SK-N-SH (cell line): ENCODE results near the gene PODNL1. TPM values are rescaled to one million over a fixed set of nuclear protein-coding genes. Genes with fewer than 3 reads are reported as not detected.

Experiments
- CTCF ChIA-PET: fragments of 300-600, 350-600 bp; formaldehyde crosslinking; extraction: SDS; loops from one replicate; lab custom pipeline; 2021; lab: Yijun Ruan, JAX
- POLR2A ChIA-PET: fragments of 350-600 bp; sonication (Branson Sonifier 250); formaldehyde crosslinking; extraction: SDS; loops from one replicate; lab custom pipeline; 2020; ENCODE audit warnings: antibody characterized with exemption, inconsistent platforms; lab: Yijun Ruan, JAX
- DNase-seq: peaks from one replicate; pipeline ENCODE4 v3.0.0; 2012
- H2AFZ ChIP-seq: fragments of 200-600 bp; sonication (generic); 2 replicates; pipeline ENCODE4 v1.8.1; 2016; ENCODE audit warnings: antibody characterized with exemption, mild to moderate bottlenecking, low read depth
- H3F3A ChIP-seq: fragments of 200-600 bp; sonication (generic); replicated peaks from 2 replicates; pipeline ENCODE3; 2016; ENCODE audit warnings: antibody characterized with exemption, mild to moderate bottlenecking; ENCODE audit not compliant: insufficient read depth
- H3K27ac ChIP-seq, 2 experiments: fragments of 200-500 bp in 1 of 2; fragments of 200-600 bp in 1 of 2; sonication (Bioruptor generic) in 1 of 2; sonication (generic), shearing (Covaris generic) in 1 of 2; 2 replicates each; pipeline versions ENCODE4 v1.5.1 to v1.6.1; 2014 to 2016; ENCODE audit warnings: low read depth in 2 of 2, inconsistent platforms in 1 of 2, low read length in 1 of 2, mild to moderate bottlenecking in 1 of 2, mixed read lengths in 1 of 2
- H3K27me3 ChIP-seq: fragments of 200-600 bp; sonication (generic), shearing (Covaris generic); 2 replicates; pipeline ENCODE4 v1.6.1; 2016; ENCODE audit warnings: mixed run types; ENCODE audit not compliant: insufficient read depth
- H3K36me3 ChIP-seq, 2 experiments: fragments of 200-500 bp in 1 of 2; fragments of 200-600 bp in 1 of 2; sonication (Bioruptor generic) in 1 of 2; sonication (generic) in 1 of 2; replicated peaks in 1 of 2; 2 replicates each; pipeline versions ENCODE3 to v1.5.1; 2014 to 2016; ENCODE audit warnings: low read length in 1 of 2, mild to moderate bottlenecking in 1 of 2; ENCODE audit not compliant: insufficient read depth in 2 of 2, control insufficient read depth in 1 of 2
- H3K4me1 ChIP-seq, 2 experiments: fragments of 200-500 bp in 1 of 2; fragments of 200-600 bp in 1 of 2; sonication (Bioruptor generic) in 1 of 2; sonication (generic), shearing (Covaris generic) in 1 of 2; 2 replicates each; pipeline versions ENCODE4 v1.5.1 to v1.6.1; 2014 to 2016; ENCODE audit warnings: low read depth in 1 of 2, low read length in 1 of 2, mixed run types in 1 of 2; ENCODE audit not compliant: insufficient read depth in 2 of 2, control insufficient read depth in 1 of 2
- H3K4me2 ChIP-seq: fragments of 200-600 bp; sonication (generic), shearing (Covaris generic); 2 replicates; pipeline ENCODE4 v1.6.1; 2017; ENCODE audit warnings: mixed run types
- H3K4me3 ChIP-seq, 2 experiments: fragments of 200-500 bp in 1 of 2; fragments of 200-600 bp in 1 of 2; sonication (Bioruptor generic) in 1 of 2; sonication (generic), shearing (Covaris generic) in 1 of 2; 2 replicates each; pipeline versions ENCODE4 v1.5.1 to v1.8.1; 2014 to 2016; ENCODE audit warnings: low read depth in 2 of 2, inconsistent platforms in 1 of 2, low read length in 1 of 2, mild to moderate bottlenecking in 1 of 2, mixed read lengths in 1 of 2, moderate library complexity in 1 of 2
- H3K79me2 ChIP-seq: fragments of 200-600 bp; sonication (generic); 2 replicates; pipeline ENCODE4 v1.8.1; 2017; ENCODE audit warnings: mild to moderate bottlenecking; ENCODE audit not compliant: insufficient read depth
- H3K9ac ChIP-seq: fragments of 200-600 bp; sonication (generic); 2 replicates; pipeline ENCODE4 v1.6.1; 2017; ENCODE audit warnings: mixed run types
- H3K9me2 ChIP-seq: fragments of 200-600 bp; sonication (generic); 2 replicates; pipeline ENCODE4 v1.6.1; 2017; ENCODE audit warnings: mixed run types
- H3K9me3 ChIP-seq: fragments of 200-600 bp; sonication (generic); 2 replicates; pipeline ENCODE4 v1.6.1; 2017; ENCODE audit warnings: mixed run types, mild to moderate bottlenecking, moderate library complexity
- H4K20me1 ChIP-seq: fragments of 200-600 bp; sonication (generic); 2 replicates; pipeline ENCODE4 v1.6.1; 2017; ENCODE audit warnings: mild to moderate bottlenecking, mixed run types; ENCODE audit not compliant: insufficient read depth
- CHD2 ChIP-seq: fragments of 150-350 bp; IDR thresholded peaks from 2 replicates; pipeline ENCODE4 v1.6.1; 2018; ENCODE audit warnings: low read length; ENCODE audit not compliant: partially characterized antibody
- EZH2phosphoT487 ChIP-seq: fragments of 200-600 bp; sonication (generic); IDR thresholded peaks from 2 replicates; pipeline ENCODE4 v1.6.1; 2017; ENCODE audit warnings: low read depth, mixed run types, mild to moderate bottlenecking, antibody characterized with exemption, moderate library complexity, borderline replicate concordance
- GABPA ChIP-seq: IDR thresholded peaks from 2 replicates; pipeline ENCODE4 v1.4.0; 2012; ENCODE audit warnings: low read depth, mild to moderate bottlenecking
- MEF2A ChIP-seq: IDR thresholded peaks from 2 replicates; pipeline ENCODE4 v1.4.0; 2012; ENCODE audit warnings: low read depth, borderline replicate concordance
- POLR2AphosphoS5 ChIP-seq: IDR thresholded peaks from 2 replicates; pipeline ENCODE4 v1.6.1; 2012; ENCODE audit warnings: low read depth, low read length
- RAD21 ChIP-seq: IDR thresholded peaks from 2 replicates; pipeline ENCODE4 v1.6.1; 2012; ENCODE audit warnings: mild to moderate bottlenecking, low read length
- REST ChIP-seq: IDR thresholded peaks from 2 replicates; pipeline ENCODE4 v1.6.1; 2012; ENCODE audit warnings: mild to moderate bottlenecking, low read depth, low read length, moderate library complexity
- RXRA ChIP-seq: IDR thresholded peaks from 2 replicates; pipeline ENCODE4 v1.4.0; 2012; ENCODE audit warnings: low read depth, mild to moderate bottlenecking, borderline replicate concordance
- SIN3A ChIP-seq: IDR thresholded peaks from 2 replicates; pipeline ENCODE4 v1.6.1; 2012; ENCODE audit warnings: low read depth, mild to moderate bottlenecking, low read length, moderate library complexity, borderline replicate concordance
- ZBTB33 ChIP-seq: IDR thresholded peaks from 2 replicates; pipeline ENCODE4 v1.4.0; 2012; ENCODE audit warnings: low read depth, borderline replicate concordance
- WGBS: methylation state at CpG from one replicate; pipeline ENCODE4 v1.1.6; 2017; ENCODE audit warnings: low lambda C conversion rate; 5-methylcytosine and 5-hydroxymethylcytosine counted together
- polyA plus RNA-seq, 3 experiments: library from polyadenylated mRNA; depleted of rRNA; stranded (reverse); fragments of >200 nt; gene quantifications; 2 replicates each; pipeline ENCODE4 v1.2.3, GENCODE V29; 2012

Gene PODNL1
- polyA plus RNA-seq, 1 of the 3 experiments (the other 2 are of a cell fraction): 7.5 TPM

GRCh38 chr19:13906910-13907309 is 31.3 kb downstream of the PODNL1 start (continued):
- no peak for TF ChIP-seq ZBTB33

- Histone ChIP-seq H3K36me3 (peaks cover 0 to 2% of the 10 kb centered on the region in 2 experiments), H3K27ac (no peak overlapping the region; a peak in 1 of 4 replicates), H3K9me3 (no peaks in the 10 kb centered on the region), H2AFZ (peak overlapping the region; percentile 91; the same call in 1 of the 2 replicates), H3K4me2 (peak overlapping the region; percentile 83), H3K4me1 (peaks cover 0 to 9% of the 10 kb centered on the region in 2 experiments; a peak in 1 of 4 replicates), H3F3A (peaks cover 6% of the 10 kb centered on the region), H3K79me2 (0 out of 2 replicates have a peak, but pooled peaks cover 10% of the 10 kb centered on the region), H3K9ac (peak overlapping the region; percentile 75), H3K9me2 (no peaks in the 10 kb centered on the region), H3K27me3 (no peaks in the 10 kb centered on the region), H4K20me1 (no peaks in the 10 kb centered on the region), H3K4me3 (peak overlapping the region; percentile 65 to 79)
- no peak for TF ChIP-seq MEF2A
- no peak for TF ChIP-seq GABPA
- no peak for TF ChIP-seq EZH2phosphoT487
- TF ChIP-seq ZBTB33: no peak
- TF ChIP-seq CHD2: no peak
- no peak for TF ChIP-seq REST
- no peak for TF ChIP-seq RAD21
- no peak for TF ChIP-seq RXRA
- TF ChIP-seq POLR2AphosphoS5: no peak
- TF ChIP-seq SIN3A: no peak
- DNase-seq: peak; percentile 56
- POLR2A ChIA-PET: no interaction called here
- CTCF ChIA-PET: interaction anchor here (0.9 to 2.3 kb wide), 7 partner anchors 15 to 167 kb away, joined by 3 to 6 read pairs (median 3); partner anchors contain the start of genes IL27RA, MISP3 and PODNL1
- WGBS: 16% methylated on average over 7 of the region's 13 CpGs
These were observed 31.7 kb downstream of the PODNL1 start for GRCh38 chr19:13906521-13906904.
